H1 (cell line): ENCODE data around the gene DPP10. TPM values are rescaled to one million over a fixed set of nuclear protein-coding genes. Genes with fewer than 3 reads are reported as not detected.

Experiments
- CTCF ChIA-PET: fragments of 300-600 bp; sonication (Branson Sonifier 250); formaldehyde crosslinking; loops from one replicate; lab custom pipeline; 2021; ENCODE audit not compliant: partially characterized antibody; lab: Charles Lee
- POLR2A ChIA-PET: fragments of 300-600 bp; sonication (Branson Sonifier 250); formaldehyde crosslinking; loops from one replicate; lab custom pipeline; 2021; ENCODE audit warnings: inconsistent platforms; ENCODE audit not compliant: partially characterized antibody; lab: Charles Lee
- DNase-seq, 2 experiments: peaks; one replicate each; pipeline versions ENCODE4 v3.0.0 to v3.0.0-alpha.2; 2010 to 2022; ENCODE audit warnings: low spot score in 2 of 2, low read depth in 1 of 2, mixed read lengths in 1 of 2
- FAIRE-seq: peaks from 2 replicates; lab custom pipeline; 2011; peaks lifted over from hg19 to GRCh38; lab: Jason Lieb, UNC
- H2AFZ ChIP-seq: 2 replicates; pipeline ENCODE4 v1.8.1; 2012; ENCODE audit warnings: low read length, inconsistent platforms
- H2AK5ac ChIP-seq: 2 replicates; pipeline ENCODE4 v1.6.1; 2013; ENCODE audit warnings: low read depth, low read length
- H2BK120ac ChIP-seq: replicated peaks from 2 replicates; pipeline ENCODE3; 2013; ENCODE audit warnings: low read depth, low read length, inconsistent platforms
- H2BK12ac ChIP-seq: 2 replicates; pipeline ENCODE4 v1.6.1; 2013; ENCODE audit warnings: low read depth, low read length
- H2BK15ac ChIP-seq: 2 replicates; pipeline ENCODE4 v1.6.1; 2013; ENCODE audit warnings: low read length
- H2BK20ac ChIP-seq: 2 replicates; pipeline ENCODE4 v1.6.1; 2013; ENCODE audit warnings: low read length
- H2BK5ac ChIP-seq: 2 replicates; pipeline ENCODE4 v1.6.1; 2013; ENCODE audit warnings: low read depth, low read length
- H3K14ac ChIP-seq: 2 replicates; pipeline ENCODE4 v1.6.1; 2013; ENCODE audit warnings: inconsistent platforms; ENCODE audit not compliant: insufficient read length
- H3K18ac ChIP-seq: 2 replicates; pipeline ENCODE4 v1.6.1; 2013; ENCODE audit warnings: low read length; ENCODE audit errors: extremely low read depth
- H3K23ac ChIP-seq: 2 replicates; pipeline ENCODE4 v1.6.1; 2013; ENCODE audit warnings: inconsistent platforms; ENCODE audit not compliant: insufficient read length
- H3K23me2 ChIP-seq: 2 replicates; pipeline ENCODE4 v1.6.1; 2013; ENCODE audit warnings: low read depth, low read length
- H3K27ac ChIP-seq: 2 replicates; pipeline ENCODE4 v1.6.1; 2011; ENCODE audit warnings: low read depth, low read length, inconsistent platforms
- H3K27me3 ChIP-seq, 4 experiments: replicated peaks in 1 of 4; 1 replicate in 1 of 4; 2 replicates in 3 of 4; pipeline versions ENCODE4 v1.6.1 to v1.8.1; 2011 to 2013; ENCODE audit warnings: low read length in 3 of 4, mild to moderate bottlenecking in 3 of 4, inconsistent platforms in 2 of 4, mixed read lengths in 2 of 4, moderate library complexity in 1 of 4; ENCODE audit not compliant: control insufficient read depth in 3 of 4, insufficient read depth in 3 of 4; ENCODE audit errors: extremely low read depth in 1 of 4
- H3K36me3 ChIP-seq, 4 experiments: 2 replicates each; pipeline versions ENCODE4 v1.6.1 to v1.8.1; 2011 to 2013; ENCODE audit warnings: mild to moderate bottlenecking in 4 of 4, low read length in 3 of 4, moderate library complexity in 2 of 4, control low read depth in 1 of 4, inconsistent platforms in 1 of 4; ENCODE audit not compliant: insufficient read depth in 4 of 4, control insufficient read depth in 2 of 4
- H3K4ac ChIP-seq: replicated peaks from 2 replicates; pipeline ENCODE3; 2013; ENCODE audit warnings: low read length, low read depth, mixed read lengths, inconsistent platforms; ENCODE audit not compliant: insufficient read length
- H3K4me1 ChIP-seq, 4 experiments: replicated peaks in 1 of 4; 1 replicate in 1 of 4; 2 replicates in 3 of 4; pipeline versions ENCODE4 v1.6.1 to v1.8.1; 2011 to 2013; ENCODE audit warnings: low read length in 3 of 4, inconsistent platforms in 2 of 4, mixed read lengths in 1 of 4; ENCODE audit not compliant: insufficient read depth in 4 of 4, control insufficient read depth in 3 of 4
- H3K4me2 ChIP-seq, 2 experiments: 2 replicates each; pipeline versions ENCODE4 v1.6.1 to v1.8.1; 2011 to 2013; ENCODE audit warnings: low read depth in 2 of 2, low read length in 2 of 2, control low read depth in 1 of 2, inconsistent platforms in 1 of 2, mild to moderate bottlenecking in 1 of 2; ENCODE audit not compliant: insufficient read depth in 1 of 2
- H3K4me3 ChIP-seq, 4 experiments: fragments of 200-600, 300-600 bp in 1 of 4; sonication (generic), shearing (Covaris generic), sonication (Bioruptor Twin) in 1 of 4; 2 replicates each; pipeline versions ENCODE4 v1.5.1 to v1.8.1; 2011 to 2016; ENCODE audit warnings: low read length in 4 of 4, low read depth in 3 of 4, control low read depth in 2 of 4, inconsistent platforms in 2 of 4, mild to moderate bottlenecking in 2 of 4, mixed read lengths in 1 of 4, moderate library complexity in 1 of 4; ENCODE audit not compliant: insufficient read depth in 2 of 4; ENCODE audit errors: extremely low read depth in 1 of 4
- H3K56ac ChIP-seq: replicated peaks from 2 replicates; pipeline ENCODE3; 2013; ENCODE audit warnings: low read depth, mild to moderate bottlenecking, mixed read lengths, low read length, inconsistent platforms; ENCODE audit not compliant: insufficient read length
- H3K79me1 ChIP-seq: 2 replicates; pipeline ENCODE4 v1.6.1; 2013; ENCODE audit warnings: low read depth, low read length, control low read depth
- H3K79me2 ChIP-seq, 2 experiments: 2 replicates each; pipeline versions ENCODE4 v1.6.1 to v1.8.1; 2012 to 2013; ENCODE audit warnings: low read length in 2 of 2, mild to moderate bottlenecking in 2 of 2, inconsistent platforms in 1 of 2; ENCODE audit not compliant: insufficient read depth in 2 of 2, control insufficient read depth in 1 of 2
- H3K9ac ChIP-seq, 4 experiments: replicated peaks in 1 of 4; 1 replicate in 1 of 4; 2 replicates in 3 of 4; pipeline versions ENCODE4 v1.6.1 to v1.8.1; 2011 to 2013; ENCODE audit warnings: low read depth in 3 of 4, low read length in 3 of 4, control low read depth in 2 of 4, mild to moderate bottlenecking in 2 of 4, moderate library complexity in 2 of 4, inconsistent platforms in 1 of 4; ENCODE audit errors: extremely low read depth in 1 of 4
- H3K9me3 ChIP-seq, 2 experiments: 2 replicates each; pipeline versions ENCODE4 v1.6.1 to v1.8.1; 2012 to 2013; ENCODE audit warnings: mild to moderate bottlenecking in 2 of 2, moderate library complexity in 2 of 2, control low read depth in 1 of 2, inconsistent platforms in 1 of 2, low read depth in 1 of 2, low read length in 1 of 2, mixed read lengths in 1 of 2; ENCODE audit not compliant: insufficient read depth in 2 of 2
- H4K20me1 ChIP-seq, 2 experiments: replicated peaks in 1 of 2; 2 replicates each; pipeline versions ENCODE3 to v1.8.1; 2011 to 2013; ENCODE audit warnings: inconsistent platforms in 2 of 2, low read length in 2 of 2, mild to moderate bottlenecking in 1 of 2; ENCODE audit not compliant: insufficient read depth in 2 of 2, control insufficient read depth in 1 of 2
- H4K5ac ChIP-seq: 2 replicates; pipeline ENCODE4 v1.6.1; 2013; ENCODE audit warnings: low read length, low read depth, mixed read lengths, inconsistent platforms; ENCODE audit not compliant: insufficient read length
- H4K8ac ChIP-seq: 2 replicates; pipeline ENCODE4 v1.8.0; 2013; ENCODE audit warnings: mild to moderate bottlenecking, moderate library complexity, low read length, inconsistent platforms; ENCODE audit not compliant: insufficient read depth; ENCODE audit errors: extremely low read depth
- H4K91ac ChIP-seq: replicated peaks from 2 replicates; pipeline ENCODE3; 2013; ENCODE audit warnings: low read length, mixed read lengths, inconsistent platforms; ENCODE audit not compliant: insufficient read length
- ATF2 ChIP-seq: IDR thresholded peaks from 2 replicates; pipeline ENCODE4 v1.6.1; 2012; ENCODE audit warnings: low read length, inconsistent platforms
- BACH1 ChIP-seq: IDR thresholded peaks from 2 replicates; pipeline ENCODE4 v1.6.1; 2012; ENCODE audit warnings: low read length, improper control_type of control experiment
- BRCA1 ChIP-seq: IDR thresholded peaks from 2 replicates; pipeline ENCODE4 v1.6.1; 2012; ENCODE audit warnings: low read depth, low read length, improper control_type of control experiment
- CHD2 ChIP-seq: IDR thresholded peaks from 2 replicates; pipeline ENCODE4 v1.6.1; 2012; ENCODE audit warnings: low read length, improper control_type of control experiment
- EP300 ChIP-seq, 2 experiments: IDR thresholded peaks; 1 replicate in 1 of 2; 2 replicates in 1 of 2; pipeline ENCODE4 v1.6.1; 2011 to 2012; ENCODE audit warnings: low read depth in 2 of 2, low read length in 2 of 2, mild to moderate bottlenecking in 2 of 2, borderline replicate concordance in 1 of 2, inconsistent platforms in 1 of 2, moderate library complexity in 1 of 2
- HDAC2 ChIP-seq, 2 experiments: fragments of 300-600 bp in 1 of 2; sonication (generic) in 1 of 2; IDR thresholded peaks; 2 replicates each; pipeline ENCODE4 v1.6.1; 2011 to 2012; ENCODE audit warnings: low read depth in 2 of 2, low read length in 2 of 2, mild to moderate bottlenecking in 2 of 2, moderate library complexity in 2 of 2, borderline replicate concordance in 1 of 2, inconsistent platforms in 1 of 2
- HDAC6 ChIP-seq: IDR thresholded peaks from one replicate; pipeline ENCODE4 v1.7.1; 2012; ENCODE audit warnings: low read depth, mild to moderate bottlenecking, inconsistent platforms, low read length, moderate library complexity
- JUN ChIP-seq: IDR thresholded peaks from 2 replicates; pipeline ENCODE4 v1.6.1; 2011; ENCODE audit warnings: low read depth, mild to moderate bottlenecking, improper control_type of control experiment, low read length
- KDM5A ChIP-seq: fragments of 200-600 bp; IDR thresholded peaks from 2 replicates; pipeline ENCODE4 v1.7.1; 2012; ENCODE audit warnings: mild to moderate bottlenecking, low read length, inconsistent platforms, mixed read lengths
- SIN3A ChIP-seq, 2 experiments: IDR thresholded peaks in 1 of 2; conservative IDR thresholded peaks in 1 of 2; 2 replicates each; pipeline ENCODE4 v1.6.1; 2011 to 2012; ENCODE audit warnings: low read length in 2 of 2, improper control_type of control experiment in 1 of 2, low read depth in 1 of 2, mild to moderate bottlenecking in 1 of 2
- SRF ChIP-seq: IDR thresholded peaks from 2 replicates; pipeline ENCODE4 v1.6.1; 2011; ENCODE audit warnings: mild to moderate bottlenecking, low read depth, low read length, moderate library complexity
- WGBS, 2 experiments: shearing (Covaris generic) in 1 of 2; methylation state at CpG; one replicate each; pipeline versions ENCODE4 v1.1.6 to v1.1.7; 2013 to 2015; ENCODE audit warnings: low lambda C conversion rate in 2 of 2, mixed read lengths in 2 of 2, inconsistent platforms in 1 of 2, low coverage in 1 of 2, missing lambda C conversion rate in 1 of 2; ENCODE audit not compliant: insufficient replicate concordance in 2 of 2, insufficient coverage in 1 of 2, insufficient read length in 1 of 2; ENCODE audit errors: extremely low coverage in 1 of 2, missing lambda C conversion rate in 1 of 2; 5-methylcytosine and 5-hydroxymethylcytosine counted together
- polyA plus RNA-seq, 7 experiments: library from polyadenylated mRNA; depleted of rRNA in 3 of 7; stranded (reverse) in 5 of 7; unstranded in 2 of 7; fragments of >200 nt in 5 of 7; fragments of 200-250 nt in 2 of 7; gene quantifications; 1 replicate in 5 of 7; 2 replicates in 1 of 7; 4 replicates in 1 of 7; pipeline versions ENCODE4 v1.2.1 to v1.2.3, GENCODE V29; 2011 to 2013; ENCODE audit warnings: missing spikeins in 2 of 7, mixed read lengths in 2 of 7
- total RNA-seq: library from RNA; stranded (reverse); fragmentation: NEBNext Ultra II Directional; extraction: Animal tissue kit (Norgen Biotek cat#: 25700); gene quantifications from 2 replicates; pipeline ENCODE4 v1.2.1, GENCODE V29; 2021
- TF ChIP-seq, protein P1 (sequence below): IDR thresholded peaks from 2 replicates; pipeline ENCODE4 v1.6.1; 2012; ENCODE audit warnings: inconsistent platforms

DPP10 gene
- total and polyA plus RNA-seq, 2 of the 8 experiments (the other 6 are each of a cell fraction or from before 2014, with no cell fraction given) = 3.3 to 7.2 TPM

DNA sequence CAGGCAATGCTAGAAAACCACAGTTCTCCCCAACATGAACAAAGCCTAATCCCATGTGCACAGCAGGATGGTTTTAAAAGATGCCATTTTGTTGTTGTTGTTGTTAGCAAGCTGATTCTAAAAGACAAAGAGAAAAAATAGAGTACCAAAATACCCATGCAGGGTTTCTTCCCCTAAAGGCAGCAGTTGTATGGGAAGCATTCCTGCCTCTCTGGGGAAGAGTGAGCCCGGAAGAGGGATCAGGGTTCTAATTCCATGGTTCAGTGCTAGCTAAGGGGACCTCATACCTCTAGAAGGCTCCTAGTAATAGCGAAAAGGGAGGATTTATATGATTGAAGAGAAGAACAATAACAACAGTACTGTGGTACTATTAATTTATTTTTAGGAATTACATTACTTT is 327.6 kb downstream of the DPP10 start:
- no peaks in the 10 kb centered on the region for H3K23me2 ChIP-seq
- 0 out of 7 replicates have a peak, but pooled peaks cover 0 to 2% (median 0%) of the 10 kb centered on the region in 4 experiments for H3K27me3 ChIP-seq
- H4K5ac ChIP-seq = no peak overlapping the region
- no peak overlapping the region for H2BK5ac ChIP-seq
- no peak overlapping the region for H3K56ac ChIP-seq
- no peak overlapping the region for H3K4me2 ChIP-seq
- H3K4me1 ChIP-seq = peaks cover 0 to 6% (median 3%) of the 10 kb centered on the region in 4 experiments; a peak in 2 of 7 replicates
- no peak overlapping the region for H2BK20ac ChIP-seq
- no peak overlapping the region for H3K4ac ChIP-seq
- no peak overlapping the region for H3K4me3 ChIP-seq
- no peaks in the 10 kb centered on the region for H3K9me3 ChIP-seq
- H3K9ac ChIP-seq = no peak overlapping the region; a peak in 1 of 7 replicates
- H3K79me2 ChIP-seq = no peaks in the 10 kb centered on the region
- H3K14ac ChIP-seq = no peak overlapping the region
- H4K91ac ChIP-seq = no peak overlapping the region
- ChIA-PET POLR2A (no interaction called here), CTCF (interaction anchor here (1.1 to 1.7 kb wide), 3 partner anchors 11 to 105 kb away, joined by 3 to 7 read pairs (median 3); no protein-coding TSS in a partner anchor)
- H3K36me3 ChIP-seq = no peaks in the 10 kb centered on the region
- H2AFZ ChIP-seq = no peak overlapping the region
- no peaks in the 10 kb centered on the region for H4K20me1 ChIP-seq
- H3K27ac ChIP-seq = no peak overlapping the region
- no peak overlapping the region for H3K23ac ChIP-seq
- 75% methylated on average over 2 of the region's 2 CpGs; no CpG with 5 or more reads in 1 of the 2 experiments for WGBS, 2 experiments
- no peak overlapping the region for H2AK5ac ChIP-seq
- H2BK12ac ChIP-seq = no peak overlapping the region
- FAIRE-seq (no peak), DNase-seq (no peak)
- H2BK15ac ChIP-seq = no peak overlapping the region
- no peak overlapping the region for H2BK120ac ChIP-seq
- no peak overlapping the region for H3K18ac ChIP-seq
- H3K79me1 ChIP-seq = no peaks in the 10 kb centered on the region
- no peak overlapping the region for H4K8ac ChIP-seq
- TF ChIP-seq KDM5A = no peak
- no peak for TF ChIP-seq SIN3A (conservative IDR thresholded peaks at IDR 0.05 in 1 of 2, IDR thresholded peaks at IDR 0.05 in 1 of 2; ENCODE audit: low read depth in 1 of 2, low read length in 2 of 2)
- TF ChIP-seq CHD2 = no peak
- no peak for TF ChIP-seq BRCA1
- no peak for TF ChIP-seq HDAC2 (IDR thresholded peaks at IDR 0.05; ENCODE audit: borderline replicate concordance in 1 of 2, low read depth in 2 of 2, low read length in 2 of 2)
- no peak for TF ChIP-seq ATF2
- TF ChIP-seq JUN = no peak
- TF ChIP-seq SRF = no peak
- TF ChIP-seq, protein P1, sequence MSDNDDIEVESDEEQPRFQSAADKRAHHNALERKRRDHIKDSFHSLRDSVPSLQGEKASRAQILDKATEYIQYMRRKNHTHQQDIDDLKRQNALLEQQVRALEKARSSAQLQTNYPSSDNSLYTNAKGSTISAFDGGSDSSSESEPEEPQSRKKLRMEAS = no peak
- no peak for TF ChIP-seq EP300 (IDR thresholded peaks at IDR 0.05; ENCODE audit: borderline replicate concordance in 1 of 2, low read depth in 2 of 2, low read length in 2 of 2)
- no peak for TF ChIP-seq HDAC6
- no peak for TF ChIP-seq BACH1
